HFFc6 (cell line): ENCODE data around the gene SPPL2A. TPM values are rescaled to one million over a fixed set of nuclear protein-coding genes. Genes with fewer than 3 reads are reported as not detected.

Experiments used
- DNase-seq: peaks from one replicate; pipeline ENCODE4 v3.0.0-alpha.2; 2018
- H3K27ac Mint-ChIP-seq: 2 replicates; pipeline ENCODE4 v1.8.0; 2020; ENCODE audit warnings: mild to moderate bottlenecking, mixed read lengths
- H3K27me3 Mint-ChIP-seq: 2 replicates; pipeline ENCODE4 v1.8.0; 2021; ENCODE audit warnings: mild to moderate bottlenecking, moderate library complexity, mixed read lengths; ENCODE audit not compliant: insufficient read depth
- H3K36me3 Mint-ChIP-seq: 2 replicates; pipeline ENCODE4 v1.8.0; 2021; ENCODE audit warnings: low read depth, mixed read lengths
- H3K4me1 Mint-ChIP-seq: 2 replicates; pipeline ENCODE4 v1.8.0; 2020; ENCODE audit warnings: low read depth, mixed read lengths
- H3K4me3 Mint-ChIP-seq: 2 replicates; pipeline ENCODE4 v1.8.0; 2020; ENCODE audit warnings: mild to moderate bottlenecking, moderate library complexity, mixed read lengths
- H3K9me3 Mint-ChIP-seq: 2 replicates; pipeline ENCODE4 v1.8.0; 2020; ENCODE audit warnings: mild to moderate bottlenecking, mixed read lengths
- CTCF ChIP-seq: fragments of 200-600 bp; sonication (generic); IDR thresholded peaks from 2 replicates; pipeline ENCODE4 v1.5.0; 2021; ENCODE audit warnings: antibody characterized with exemption, mild to moderate bottlenecking
- total RNA-seq, 6 experiments: library from RNA; stranded (reverse); fragmentation: NEBNext Ultra II Directional; extraction: Animal tissue kit (Norgen Biotek cat#: 25700); gene quantifications; 2 replicates in 1 of 6; 3 replicates in 5 of 6; pipeline ENCODE4 v1.2.3, GENCODE V29; 2021

Gene SPPL2A
- total RNA-seq, 6 experiments from 2014 or later = 119 to 170 (median 138) TPM

- Mint-ChIP-seq H3K4me1 (no peaks in the 10 kb centered on the region), H3K27me3 (no peaks in the 10 kb centered on the region; the same call in 1 of the 2 replicates), H3K4me3 (no peak overlapping the region), H3K27ac (no peak overlapping the region), H3K9me3 (no peaks in the 10 kb centered on the region), H3K36me3 (peaks cover 23% of the 10 kb centered on the region)
- no peak for DNase-seq
- no peak for TF ChIP-seq CTCF
These were observed 30.4 kb downstream of the SPPL2A start for GRCh38 chr15:50735156-50735555.

GRCh38 chr15:50726315-50726714 lies 39.2 kb downstream of the SPPL2A start:
- DNase-seq = no peak

GRCh38 chr15:50718700-50719125 lies 46.8 kb downstream of the SPPL2A start:
- Mint-ChIP-seq H3K36me3 (peaks cover 14% of the 10 kb centered on the region; the same call in 1 of the 2 replicates), H3K27me3 (no peaks in the 10 kb centered on the region; the same call in 1 of the 2 replicates), H3K4me3 (no peak overlapping the region), H3K27ac (no peak overlapping the region), H3K9me3 (no peaks in the 10 kb centered on the region), H3K4me1 (no peaks in the 10 kb centered on the region)
- no peak for DNase-seq
- TF ChIP-seq CTCF = no peak

More at GRCh38 chr15:50726315-50726714, 39.2 kb downstream of the SPPL2A start:
- Mint-ChIP-seq H3K27ac (no peak overlapping the region), H3K4me3 (no peak overlapping the region), H3K9me3 (no peaks in the 10 kb centered on the region), H3K27me3 (no peaks in the 10 kb centered on the region), H3K36me3 (peaks cover 8% of the 10 kb centered on the region; the same call in 1 of the 2 replicates), H3K4me1 (no peaks in the 10 kb centered on the region)
- no peak for TF ChIP-seq CTCF

GRCh38 chr15:50712018-50712417 lies 53.5 kb downstream of the SPPL2A start:
- Mint-ChIP-seq H3K4me1 (no peaks in the 10 kb centered on the region), H3K27me3 (no peaks in the 10 kb centered on the region; the same call in 1 of the 2 replicates), H3K36me3 (no peaks in the 10 kb centered on the region; the same call in 1 of the 2 replicates), H3K4me3 (no peak overlapping the region), H3K27ac (no peak overlapping the region), H3K9me3 (no peaks in the 10 kb centered on the region)
- no peak for DNase-seq
- TF ChIP-seq CTCF = no peak

GRCh38 chr15:50710585-50710984 lies 54.9 kb downstream of the SPPL2A start:
- H3K27me3 Mint-ChIP-seq = no peaks in the 10 kb centered on the region
- no peak overlapping the region for H3K27ac Mint-ChIP-seq
- no peak for DNase-seq
- TF ChIP-seq CTCF = no peak
- no peaks in the 10 kb centered on the region for H3K9me3 Mint-ChIP-seq
- H3K36me3 Mint-ChIP-seq = no peaks in the 10 kb centered on the region
- H3K4me3 Mint-ChIP-seq = no peak overlapping the region
- H3K4me1 Mint-ChIP-seq = no peaks in the 10 kb centered on the region
